ENCODE data around the gene FBXO36. TPM values are rescaled to one million over a fixed set of nuclear protein-coding genes. Genes with fewer than 3 reads are reported as not detected.

FBXO36 gene
- total RNA-seq, 2 donors from 2014 or later, result 5.6 to 8.4 TPM

DNA sequence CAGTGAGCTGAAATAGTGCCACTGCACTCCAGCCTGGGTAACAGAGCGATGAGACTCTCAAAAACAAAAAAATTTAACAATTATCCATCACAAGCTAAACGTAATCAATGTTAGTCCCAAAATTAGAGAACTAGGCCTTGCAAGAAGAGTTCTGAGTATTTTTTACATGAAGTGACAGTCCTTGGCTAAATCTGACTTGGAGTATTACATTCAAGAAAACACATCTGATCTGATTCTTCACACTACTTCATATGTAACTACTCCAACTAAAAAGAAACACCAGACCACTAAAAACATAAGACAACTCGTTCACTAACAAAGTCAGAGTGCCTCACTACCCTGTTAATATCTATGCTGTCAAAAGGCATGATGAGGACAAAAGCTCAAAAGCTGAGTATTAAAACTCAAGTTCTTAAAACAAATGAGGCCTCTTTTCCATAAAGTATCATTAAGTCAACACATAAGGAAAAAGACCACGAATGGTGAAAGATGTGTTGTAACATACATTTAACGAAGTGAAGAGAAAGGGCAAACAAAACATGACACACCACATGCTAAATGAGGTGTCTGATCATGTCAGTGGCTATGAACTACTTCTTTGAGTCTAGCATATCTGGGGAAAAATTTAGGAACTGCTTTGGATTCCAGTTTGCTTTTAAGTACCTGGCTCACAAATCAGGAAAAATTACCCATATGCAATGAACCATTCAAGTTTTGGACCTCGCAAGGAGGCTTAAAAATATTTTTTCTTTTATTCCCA lies 42.9 kb upstream of the FBXO36 start:
- no peak overlapping the region for H3K27ac ChIP-seq
- H3K4me1 ChIP-seq (replicated peaks), result no peaks in the 10 kb centered on the region
- TF ChIP-seq POLR2AphosphoS5 (IDR thresholded peaks at IDR 0.05) (no peak), POLR2A (IDR thresholded peaks at IDR 0.05) (no peak)
- TF ChIP-seq, protein P1, sequence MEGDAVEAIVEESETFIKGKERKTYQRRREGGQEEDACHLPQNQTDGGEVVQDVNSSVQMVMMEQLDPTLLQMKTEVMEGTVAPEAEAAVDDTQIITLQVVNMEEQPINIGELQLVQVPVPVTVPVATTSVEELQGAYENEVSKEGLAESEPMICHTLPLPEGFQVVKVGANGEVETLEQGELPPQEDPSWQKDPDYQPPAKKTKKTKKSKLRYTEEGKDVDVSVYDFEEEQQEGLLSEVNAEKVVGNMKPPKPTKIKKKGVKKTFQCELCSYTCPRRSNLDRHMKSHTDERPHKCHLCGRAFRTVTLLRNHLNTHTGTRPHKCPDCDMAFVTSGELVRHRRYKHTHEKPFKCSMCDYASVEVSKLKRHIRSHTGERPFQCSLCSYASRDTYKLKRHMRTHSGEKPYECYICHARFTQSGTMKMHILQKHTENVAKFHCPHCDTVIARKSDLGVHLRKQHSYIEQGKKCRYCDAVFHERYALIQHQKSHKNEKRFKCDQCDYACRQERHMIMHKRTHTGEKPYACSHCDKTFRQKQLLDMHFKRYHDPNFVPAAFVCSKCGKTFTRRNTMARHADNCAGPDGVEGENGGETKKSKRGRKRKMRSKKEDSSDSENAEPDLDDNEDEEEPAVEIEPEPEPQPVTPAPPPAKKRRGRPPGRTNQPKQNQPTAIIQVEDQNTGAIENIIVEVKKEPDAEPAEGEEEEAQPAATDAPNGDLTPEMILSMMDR (IDR thresholded peaks at IDR 0.05), result no peak
- no peak overlapping the region for H3K4me3 ChIP-seq
- 82% methylated on average over 6 of the region's 6 CpGs for WGBS
- intact Hi-C loops (cut with DNase I), result no loop called here
- no peaks in the 10 kb centered on the region for H3K36me3 ChIP-seq
- DNase-seq (ENCODE audit: low spot score), result no peak
- no peaks in the 10 kb centered on the region for H3K27me3 ChIP-seq (replicated peaks; ENCODE audit: insufficient read depth)
- H3K9me3 ChIP-seq, result no peaks in the 10 kb centered on the region

DNA sequence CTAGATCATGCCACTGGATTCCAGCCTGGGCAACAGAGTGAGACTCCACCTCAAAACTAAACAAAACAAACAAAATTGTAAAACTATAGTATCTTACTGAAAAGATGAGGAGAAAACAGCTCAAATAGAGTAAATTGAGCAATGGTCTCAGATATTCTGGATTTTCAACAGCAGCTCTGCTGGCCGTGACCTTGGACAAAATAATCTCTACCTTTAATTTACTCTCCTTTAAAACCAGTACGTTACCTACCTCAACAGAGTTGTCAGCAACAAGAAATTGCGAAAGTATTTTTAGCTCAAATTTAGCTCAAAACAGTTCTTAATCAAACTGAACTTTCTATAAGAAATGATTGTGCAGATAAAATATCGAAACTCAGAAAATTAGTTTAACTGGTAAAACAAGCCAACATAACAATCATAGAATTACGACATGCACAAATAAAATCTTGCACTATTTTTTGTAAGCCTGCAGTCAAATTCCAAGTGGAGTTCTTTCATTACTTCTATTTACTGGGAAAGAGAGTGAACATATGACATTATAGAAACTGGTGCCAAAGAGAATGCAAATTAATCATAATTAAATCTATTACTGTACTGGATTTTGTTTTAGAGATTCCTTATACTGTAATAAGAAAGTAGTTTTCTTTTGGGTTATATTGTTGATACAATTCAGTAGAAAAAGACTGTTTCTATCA lies 41.3 kb upstream of the FBXO36 start:
- H3K9me3 ChIP-seq, result no peaks in the 10 kb centered on the region
- no peak for DNase-seq (ENCODE audit: low spot score)
- H3K36me3 ChIP-seq, result no peaks in the 10 kb centered on the region
- no peak for TF ChIP-seq POLR2AphosphoS5 (IDR thresholded peaks at IDR 0.05)
- TF ChIP-seq POLR2A (IDR thresholded peaks at IDR 0.05), result no peak
- TF ChIP-seq, protein P1 (IDR thresholded peaks at IDR 0.05), result no peak
- no peak overlapping the region for H3K4me3 ChIP-seq
- H3K27me3 ChIP-seq (replicated peaks; ENCODE audit: insufficient read depth), result no peaks in the 10 kb centered on the region
- 74% methylated on average over 5 of the region's 5 CpGs for WGBS
- intact Hi-C loops (cut with DNase I), result no loop called here
- H3K4me1 ChIP-seq (replicated peaks), result no peaks in the 10 kb centered on the region
- H3K27ac ChIP-seq, result no peak overlapping the region

DNA sequence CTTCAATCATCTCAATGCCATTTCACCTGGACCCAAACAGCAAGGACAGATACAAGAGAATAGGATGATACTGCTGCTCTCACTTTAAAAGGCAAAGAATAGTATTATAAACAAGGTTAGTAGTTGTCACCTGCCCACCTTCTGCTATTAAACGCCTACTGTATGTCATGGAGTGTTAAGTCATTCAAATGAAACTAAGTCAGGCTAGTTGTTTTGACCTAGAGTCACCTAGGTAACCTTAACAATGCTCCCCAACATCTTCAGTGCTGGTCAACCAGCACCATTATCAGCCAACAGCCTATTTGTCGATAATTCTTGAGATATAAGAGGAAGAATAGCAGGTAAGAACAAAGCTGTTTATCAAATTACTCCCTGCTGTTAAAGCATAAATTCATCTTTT lies 39.7 kb upstream of the FBXO36 start:
- no peak overlapping the region for H3K27ac ChIP-seq
- intact Hi-C loops (cut with DNase I), result no loop called here
- no peak for TF ChIP-seq POLR2A (IDR thresholded peaks at IDR 0.05)
- H3K27me3 ChIP-seq (replicated peaks; ENCODE audit: insufficient read depth), result no peaks in the 10 kb centered on the region
- DNase-seq (ENCODE audit: low spot score), result no peak
- H3K9me3 ChIP-seq, result no peaks in the 10 kb centered on the region
- no peaks in the 10 kb centered on the region for H3K4me1 ChIP-seq (replicated peaks)
- no peak overlapping the region for H3K4me3 ChIP-seq
- WGBS, result 86% methylated on average over 2 of the region's 2 CpGs
- H3K36me3 ChIP-seq, result no peaks in the 10 kb centered on the region

DNA sequence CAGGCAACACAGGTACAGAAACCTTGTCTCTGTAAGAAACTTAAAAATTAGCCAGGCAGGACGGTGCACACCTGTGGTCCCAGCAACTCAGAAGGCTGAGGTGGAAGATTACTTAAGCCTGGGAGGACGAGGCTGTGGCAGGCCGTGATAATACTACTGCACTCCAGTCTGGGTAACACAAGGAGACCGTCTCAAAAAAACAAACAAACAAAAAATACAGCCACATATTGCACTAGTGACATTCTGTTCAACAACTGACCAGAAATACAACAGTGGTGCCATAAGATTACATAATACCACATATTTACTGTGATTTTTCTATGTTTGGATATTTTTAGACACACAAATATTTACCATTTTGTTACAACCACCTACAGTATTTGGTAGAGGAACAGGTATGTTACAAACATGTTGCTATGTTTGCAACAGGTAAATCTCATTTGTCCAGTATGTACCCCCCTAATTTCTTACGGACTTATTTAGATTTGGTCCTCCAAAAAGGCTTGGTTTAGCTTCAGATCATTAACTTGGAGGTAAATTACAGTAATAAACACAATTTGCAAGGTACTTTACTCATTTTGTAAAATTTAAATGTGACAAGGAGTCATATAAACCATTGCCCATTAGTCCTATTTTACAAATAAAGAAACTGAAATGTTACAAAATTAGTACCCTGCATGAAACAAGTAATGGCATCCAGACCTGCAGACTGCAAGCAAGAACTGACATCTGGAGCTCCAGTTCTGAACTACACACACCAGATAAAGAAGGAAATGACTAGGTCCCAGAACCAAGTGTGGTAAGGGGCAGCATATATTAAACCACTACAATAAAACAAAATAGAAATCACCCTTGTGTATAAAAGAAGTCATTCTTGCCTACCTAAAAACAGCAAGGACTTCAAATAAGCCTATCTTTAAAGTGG lies 37.3 kb upstream of the FBXO36 start:
- DNase-seq (ENCODE audit: low spot score), result no peak
- WGBS, result 79% methylated on average over 5 of the region's 5 CpGs
- no peaks in the 10 kb centered on the region for H3K27me3 ChIP-seq (replicated peaks; ENCODE audit: insufficient read depth)
- intact Hi-C loops (cut with DNase I), result no loop called here
- no peaks in the 10 kb centered on the region for H3K9me3 ChIP-seq
- H3K36me3 ChIP-seq, result no peaks in the 10 kb centered on the region
- TF ChIP-seq POLR2A (IDR thresholded peaks at IDR 0.05) (no peak), POLR2AphosphoS5 (IDR thresholded peaks at IDR 0.05) (no peak)
- TF ChIP-seq, protein P1 (IDR thresholded peaks at IDR 0.05), result no peak
- no peaks in the 10 kb centered on the region for H3K4me1 ChIP-seq (replicated peaks)
- no peak overlapping the region for H3K27ac ChIP-seq
- no peak overlapping the region for H3K4me3 ChIP-seq

DNA sequence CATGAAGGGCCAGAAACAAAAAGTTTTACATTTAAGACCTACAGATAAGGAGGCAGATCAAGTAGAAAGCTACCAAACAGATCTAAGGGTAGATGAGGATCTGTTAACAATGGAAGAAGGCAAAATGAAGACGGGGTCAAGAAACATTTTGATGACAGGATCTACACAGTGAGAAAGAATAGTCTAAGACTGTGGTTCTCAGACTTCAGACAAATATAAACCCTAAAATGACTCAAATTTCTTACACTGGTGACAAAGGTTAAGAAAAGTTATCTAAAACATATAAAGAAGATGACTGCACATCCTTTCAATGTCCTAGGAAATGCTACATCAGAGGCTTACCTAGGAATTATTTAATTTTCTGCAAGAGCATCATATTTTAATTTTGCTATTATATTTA lies 34.9 kb upstream of the FBXO36 start:
- WGBS, result 57% methylated on average over 1 of the region's 1 CpG
- no peak for DNase-seq (ENCODE audit: low spot score)
- no peaks in the 10 kb centered on the region for H3K27me3 ChIP-seq (replicated peaks; ENCODE audit: insufficient read depth)
- H3K36me3 ChIP-seq, result no peaks in the 10 kb centered on the region
- no peak overlapping the region for H3K4me3 ChIP-seq
- H3K9me3 ChIP-seq, result no peaks in the 10 kb centered on the region
- no peak for TF ChIP-seq POLR2A (IDR thresholded peaks at IDR 0.05)
- TF ChIP-seq, protein P1 (IDR thresholded peaks at IDR 0.05), result no peak
- no peak for TF ChIP-seq POLR2AphosphoS5 (IDR thresholded peaks at IDR 0.05)
- intact Hi-C loops (cut with DNase I), result no loop called here
- H3K27ac ChIP-seq, result no peak overlapping the region
- no peaks in the 10 kb centered on the region for H3K4me1 ChIP-seq (replicated peaks)

Measured in prostate gland (tissue), 2 donors.